Gastrocnemius medialis (tissue), 4 donors: ENCODE measurements around the gene GTSF1L.

ENCODE experiments used
- CTCF ChIP-seq, 5 experiments: fragments of 450-650 bp in 3 of 5; fragments of 200-600 bp in 2 of 5; sonication (generic) in 2 of 5; IDR thresholded peaks in 4 of 5; conservative IDR thresholded peaks in 1 of 5; 1 replicate in 4 of 5; 2 replicates in 1 of 5; pipeline ENCODE4 v1.5.1; 2016 to 2019; ENCODE audit warnings: antibody characterized with exemption in 5 of 5, mild to moderate bottlenecking in 3 of 5, moderate library complexity in 3 of 5
- POLR2A ChIP-seq, 2 donors: fragments of 450-650 bp; IDR thresholded peaks; one replicate each; pipeline ENCODE4 v1.6.1; 2017; ENCODE audit warnings: antibody characterized with exemption in 2 of 2, mild to moderate bottlenecking in 2 of 2, moderate library complexity in 2 of 2

DNA sequence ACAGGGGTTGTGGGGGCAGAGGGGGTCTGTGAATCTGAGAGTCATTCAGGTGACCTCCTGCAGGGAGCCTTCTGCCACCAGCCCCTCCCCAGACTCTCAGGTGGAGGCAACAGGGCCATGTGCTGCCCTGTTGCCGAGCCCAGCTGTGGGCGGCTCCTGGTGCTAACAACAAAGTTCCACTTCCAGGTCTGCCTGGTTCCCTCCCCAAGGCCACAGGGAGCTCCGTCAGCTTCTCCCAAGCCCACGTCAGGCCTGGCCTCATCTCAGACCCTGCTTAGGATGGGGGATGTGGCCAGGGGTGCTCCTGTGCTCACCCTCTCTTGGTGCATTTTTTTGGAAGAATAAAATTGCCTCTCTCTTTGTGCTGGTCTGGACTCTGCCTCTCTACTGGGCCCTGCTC, 10.7 kb downstream of the GTSF1L start:
- TF ChIP-seq CTCF (IDR thresholded peaks at IDR 0.05 in 4 of 5, conservative IDR thresholded peaks at IDR 0.05 in 1 of 5) (no peak), POLR2A (IDR thresholded peaks at IDR 0.05) (no peak)
